B cell (primary cell): Measurements from ENCODE around the gene BICDL1. TPM values are rescaled to one million over a fixed set of nuclear protein-coding genes. Genes with fewer than 3 reads are reported as not detected.

Experiments
- ATAC-seq: fragments of 200-7000 bp; cut with Tn5 transposase; one replicate; pipeline ENCODE4 v1.10.0; 2021; ENCODE audit warnings: low read depth, mild to moderate bottlenecking, moderate number of reproducible peaks, moderate library complexity
- CTCF ChIA-PET: fragments of 350-600 bp; sonication (Branson Sonifier 250); formaldehyde crosslinking; loops from one replicate; lab custom pipeline; 2021; ENCODE audit warnings: antibody characterized with exemption, inconsistent platforms; lab: Charles Lee
- POLR2A ChIA-PET: fragments of 350-600 bp; sonication (Branson Sonifier 250); formaldehyde crosslinking; loops from one replicate; lab custom pipeline; 2021; ENCODE audit warnings: antibody characterized with exemption; lab: Charles Lee
- DNase-seq: peaks from one replicate; pipeline ENCODE4 v3.0.0; 2013
- H2AFZ ChIP-seq: 2 replicates; pipeline ENCODE4 v1.6.1; 2012; ENCODE audit warnings: mild to moderate bottlenecking, low read depth, low read length; ENCODE audit not compliant: insufficient read depth, poor library complexity, severe bottlenecking
- H3K27ac ChIP-seq, 2 donors: 1 replicate in 1 of 2; 2 replicates in 1 of 2; pipeline ENCODE4 v1.5.1; 2012 to 2013; ENCODE audit warnings: low read length in 2 of 2, mild to moderate bottlenecking in 2 of 2, moderate library complexity in 1 of 2
- H3K27me3 ChIP-seq, 4 experiments: fragments of 200-600 bp in 1 of 4; sonication (generic) in 1 of 4; replicated peaks in 1 of 4; 1 replicate in 2 of 4; 2 replicates in 2 of 4; pipeline versions ENCODE4 v1.6.1 to v1.7.0; 2013 to 2016; ENCODE audit warnings: low read length in 3 of 4, mild to moderate bottlenecking in 2 of 4, mixed read lengths in 1 of 4, moderate library complexity in 1 of 4; ENCODE audit not compliant: insufficient read depth in 4 of 4, control insufficient read depth in 3 of 4; ENCODE audit errors: control extremely low read depth in 1 of 4
- H3K36me3 ChIP-seq, 2 experiments: replicated peaks in 1 of 2; 1 replicate in 1 of 2; 2 replicates in 1 of 2; pipeline versions ENCODE4 v1.6.1 to v1.7.1; 2013; ENCODE audit warnings: low read length in 1 of 2; ENCODE audit not compliant: insufficient read depth in 2 of 2, control insufficient read depth in 1 of 2; ENCODE audit errors: control extremely low read depth in 1 of 2, extremely low read depth in 1 of 2
- H3K4me1 ChIP-seq, 2 donors: fragments of 200-600 bp in 1 of 2; sonication (generic) in 1 of 2; 1 replicate in 1 of 2; 2 replicates in 1 of 2; pipeline versions ENCODE4 v1.5.1 to v1.6.1; 2013 to 2017; ENCODE audit warnings: low read length in 2 of 2; ENCODE audit not compliant: control insufficient read depth in 2 of 2, insufficient read depth in 2 of 2
- H3K4me2 ChIP-seq: replicated peaks from 2 replicates; pipeline ENCODE3; 2012; ENCODE audit warnings: mild to moderate bottlenecking, low read depth, low read length; ENCODE audit not compliant: poor library complexity, severe bottlenecking
- H3K4me3 ChIP-seq, 5 experiments: fragments of 200-600 bp in 1 of 5; sonication (generic) in 1 of 5; 1 replicate in 3 of 5; 2 replicates in 2 of 5; pipeline versions ENCODE4 v1.5.1 to v1.7.0; 2011 to 2016; ENCODE audit warnings: low read length in 4 of 5, mild to moderate bottlenecking in 4 of 5, low read depth in 2 of 5, control low read depth in 1 of 5, moderate library complexity in 1 of 5; ENCODE audit not compliant: insufficient read depth in 1 of 5; ENCODE audit errors: control extremely low read depth in 1 of 5, extremely low read depth in 1 of 5
- H3K79me2 ChIP-seq: fragments of 200-600 bp; sonication (generic); one replicate; pipeline ENCODE4 v1.6.0; 2016; ENCODE audit warnings: low read length; ENCODE audit not compliant: control insufficient read depth, insufficient read depth
- H3K9ac ChIP-seq: fragments of 200-600 bp; sonication (generic); 2 replicates; pipeline ENCODE4 v1.6.1; 2017; ENCODE audit warnings: mild to moderate bottlenecking, low read length, moderate library complexity
- H3K9me3 ChIP-seq, 3 donors: one replicate each; pipeline versions ENCODE4 v1.6.1 to v1.7.1; 2013; ENCODE audit warnings: low read length in 2 of 3; ENCODE audit not compliant: control insufficient read depth in 2 of 3, insufficient read depth in 1 of 3; ENCODE audit errors: control extremely low read depth in 1 of 3
- H4K20me1 ChIP-seq: 2 replicates; pipeline ENCODE4 v1.6.0; 2012; ENCODE audit warnings: mild to moderate bottlenecking, low read length; ENCODE audit not compliant: insufficient read depth, control insufficient read depth, poor library complexity, severe bottlenecking
- H3K27ac Mint-ChIP-seq: one replicate; pipeline ENCODE4 v1.8.0; 2021; ENCODE audit warnings: mixed read lengths
- H3K27me3 Mint-ChIP-seq: one replicate; pipeline ENCODE4 v1.8.0; 2021; ENCODE audit warnings: mixed read lengths
- H3K4me1 Mint-ChIP-seq: one replicate; pipeline ENCODE4 v1.8.0; 2021; ENCODE audit warnings: mixed read lengths
- H3K4me3 Mint-ChIP-seq: one replicate; pipeline ENCODE4 v1.8.0; 2021; ENCODE audit warnings: mixed read lengths
- H3K9me3 Mint-ChIP-seq: one replicate; pipeline ENCODE4 v1.8.0; 2022; ENCODE audit warnings: mixed read lengths; ENCODE audit not compliant: insufficient read depth
- EZH2 ChIP-seq: IDR thresholded peaks from 2 replicates; pipeline ENCODE4 v1.6.1; 2012; ENCODE audit warnings: borderline replicate concordance, low read depth, mild to moderate bottlenecking, moderate library complexity, low read length; ENCODE audit not compliant: insufficient read depth, poor library complexity, severe bottlenecking
- WGBS: methylation state at CpG from one replicate; pipeline ENCODE4 v1.1.5; 2013; ENCODE audit warnings: missing lambda C conversion rate; ENCODE audit not compliant: insufficient coverage; 5-methylcytosine and 5-hydroxymethylcytosine counted together
- intact Hi-C: fragments of 100-400 bp; cut with micrococcal nuclease; formaldehyde crosslinking; loops from one replicate; pipeline ENCODE4 v1.10.0; 2022
- polyA plus RNA-seq: library from polyadenylated mRNA; depleted of rRNA; stranded (reverse); fragments of >200 nt; gene quantifications from 2 replicates; pipeline ENCODE4 v1.2.3, GENCODE V29; 2012
- small RNA-seq: library from RNA; depleted of rRNA; stranded (forward); fragments of <200 nt; gene quantifications from one replicate; pipeline ENCODE3, GENCODE V24; 2012; ENCODE audit warnings: low replicate concordance, low read depth; ENCODE audit not compliant: insufficient read length
- total RNA-seq, 2 donors: library from RNA; stranded (reverse); fragments of 120-200 nt in 1 of 2; gene quantifications; 1 replicate in 1 of 2; 2 replicates in 1 of 2; pipeline versions ENCODE4 v1.2.3 to v1.2.4, GENCODE V29; 2013 to 2022
- TF ChIP-seq, protein P1 (sequence below): fragments of 200-600 bp; IDR thresholded peaks from one replicate; pipeline ENCODE4 v1.8.0; 2022; ENCODE audit warnings: antibody characterized with exemption, mild to moderate bottlenecking

BICDL1 gene
- total and polyA plus RNA-seq, 2 donors (not counting 1 experiment from before 2014, with no cell fraction given): 15.6 to 41.5 TPM

- no peak for DNase-seq
- intact Hi-C loops: no loop called here
- Histone ChIP-seq H3K4me1 (no peaks in the 10 kb centered on the region), H3K27ac (no peak overlapping the region), H3K9me3 (no peaks in the 10 kb centered on the region), H3K4me3 (no peak overlapping the region), H2AFZ (no peak overlapping the region), H4K20me1 (no peaks in the 10 kb centered on the region), H3K27me3 (no peaks in the 10 kb centered on the region), H3K4me2 (no peak overlapping the region), H3K36me3 (peaks cover 16 to 91% of the 10 kb centered on the region in 2 experiments), H3K79me2 (no peaks in the 10 kb centered on the region), H3K9ac (no peak overlapping the region)
- Mint-ChIP-seq H3K4me3 (no peak overlapping the region), H3K4me1 (no peaks in the 10 kb centered on the region), H3K27me3 (no peaks in the 10 kb centered on the region), H3K9me3 (no peaks in the 10 kb centered on the region), H3K27ac (no peak overlapping the region)
- POLR2A ChIA-PET: no interaction called here
- 97% methylated on average over 11 of the region's 14 CpGs for WGBS
- no peak for ATAC-seq
- CTCF ChIA-PET: no interaction called here
- TF ChIP-seq EZH2: no peak
- TF ChIP-seq, protein P1, sequence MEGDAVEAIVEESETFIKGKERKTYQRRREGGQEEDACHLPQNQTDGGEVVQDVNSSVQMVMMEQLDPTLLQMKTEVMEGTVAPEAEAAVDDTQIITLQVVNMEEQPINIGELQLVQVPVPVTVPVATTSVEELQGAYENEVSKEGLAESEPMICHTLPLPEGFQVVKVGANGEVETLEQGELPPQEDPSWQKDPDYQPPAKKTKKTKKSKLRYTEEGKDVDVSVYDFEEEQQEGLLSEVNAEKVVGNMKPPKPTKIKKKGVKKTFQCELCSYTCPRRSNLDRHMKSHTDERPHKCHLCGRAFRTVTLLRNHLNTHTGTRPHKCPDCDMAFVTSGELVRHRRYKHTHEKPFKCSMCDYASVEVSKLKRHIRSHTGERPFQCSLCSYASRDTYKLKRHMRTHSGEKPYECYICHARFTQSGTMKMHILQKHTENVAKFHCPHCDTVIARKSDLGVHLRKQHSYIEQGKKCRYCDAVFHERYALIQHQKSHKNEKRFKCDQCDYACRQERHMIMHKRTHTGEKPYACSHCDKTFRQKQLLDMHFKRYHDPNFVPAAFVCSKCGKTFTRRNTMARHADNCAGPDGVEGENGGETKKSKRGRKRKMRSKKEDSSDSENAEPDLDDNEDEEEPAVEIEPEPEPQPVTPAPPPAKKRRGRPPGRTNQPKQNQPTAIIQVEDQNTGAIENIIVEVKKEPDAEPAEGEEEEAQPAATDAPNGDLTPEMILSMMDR: no peak
Measured at GRCh38 chr12:120142231-120142877, 153.3 kb downstream of the BICDL1 start.

Small RNAs within 50 kb of the gene (small RNA-seq; reads per million reads assigned to genes)
- gene AC004812.1: not detected

Other genes with a start within 250 kb of the BICDL1 start
- 6.1 and 6.2 TPM in 2 replicates for gene CIT, start 111.9 kb upstream of the BICDL1 start, total RNA-seq
- gene CIT, start 111.9 kb upstream of the BICDL1 start, polyA plus RNA-seq: 1.1 and 1.4 TPM in 2 replicates
- gene RAB35, start 127.5 kb downstream of the BICDL1 start, total RNA-seq: 50.1 and 52.9 TPM in 2 replicates
- gene RAB35, start 127.5 kb downstream of the BICDL1 start, polyA plus RNA-seq: 20.4 and 24.8 TPM in 2 replicates
- 127 and 160 TPM in 2 replicates for gene GCN1, start 205.5 kb downstream of the BICDL1 start, total RNA-seq
- gene GCN1, start 205.5 kb downstream of the BICDL1 start, polyA plus RNA-seq: 41.3 and 41.9 TPM in 2 replicates
- 1,817 and 1,873 TPM in 2 replicates for gene RPLP0, start 211.9 kb downstream of the BICDL1 start, total RNA-seq
- 4,783 and 7,975 TPM in 2 replicates for gene RPLP0, start 211.9 kb downstream of the BICDL1 start, polyA plus RNA-seq